HG03097 (cell line): ENCODE data around the gene FARP2.
"Not testable (repeated sequence)": the region's sequence is repeated elsewhere in the genome, so short reads cannot be mapped to it uniquely, and the experiment has no call there.

Experiments
- ATAC-seq: cut with Tn5 transposase; IDR thresholded peaks from one replicate; pipeline ENCODE4 v1.9.1; 2021; ENCODE audit not compliant: unreplicated experiment, low FRiP score

Gene FARP2

DNA sequence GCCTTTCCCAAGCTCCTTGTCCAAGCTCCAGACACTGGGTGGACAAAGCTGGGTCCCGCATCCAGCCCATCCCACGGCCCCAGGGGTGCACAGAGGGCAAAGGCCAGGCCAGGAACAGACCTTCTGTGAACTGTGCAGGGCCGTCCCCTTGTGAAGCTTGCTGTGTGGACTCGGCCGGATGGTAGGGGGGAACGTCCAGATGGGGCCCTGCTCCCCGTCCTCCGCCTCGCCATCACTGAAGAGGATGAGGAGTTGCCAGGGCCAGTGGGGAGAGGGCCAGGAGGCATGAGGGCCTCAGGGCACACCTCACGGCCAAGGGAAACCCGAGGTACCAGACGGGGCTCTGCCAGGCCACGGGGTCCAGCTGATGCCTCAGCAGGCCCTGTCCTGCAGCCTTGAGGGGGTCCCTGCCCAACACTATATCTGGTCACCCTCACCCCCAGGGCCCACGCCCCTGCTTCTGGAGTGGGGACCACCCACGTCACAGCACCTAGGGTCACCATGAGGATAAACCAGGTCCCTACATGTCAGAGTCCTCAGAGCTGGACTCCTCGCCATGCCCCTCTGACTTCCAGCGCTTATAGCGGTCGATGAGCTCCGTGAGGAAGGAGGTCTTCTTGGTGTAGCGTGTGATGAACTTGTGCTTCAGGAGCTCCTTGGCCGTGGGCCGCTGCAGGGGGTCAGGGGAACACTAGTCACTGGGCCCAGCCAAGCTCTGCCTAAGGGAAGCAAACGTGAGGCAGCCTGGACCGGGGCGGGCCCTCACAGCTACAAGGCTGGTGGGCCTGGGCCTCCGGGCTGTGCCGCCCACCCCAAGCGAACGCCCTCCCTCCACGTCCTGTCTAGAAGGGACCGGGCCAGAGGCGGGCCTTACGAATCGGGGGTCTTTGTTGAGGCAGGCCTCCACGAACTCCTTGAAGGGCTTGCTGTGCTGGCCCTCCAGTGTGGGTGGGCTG lies 142.3 kb downstream of the FARP2 start:
- no peak for ATAC-seq

DNA sequence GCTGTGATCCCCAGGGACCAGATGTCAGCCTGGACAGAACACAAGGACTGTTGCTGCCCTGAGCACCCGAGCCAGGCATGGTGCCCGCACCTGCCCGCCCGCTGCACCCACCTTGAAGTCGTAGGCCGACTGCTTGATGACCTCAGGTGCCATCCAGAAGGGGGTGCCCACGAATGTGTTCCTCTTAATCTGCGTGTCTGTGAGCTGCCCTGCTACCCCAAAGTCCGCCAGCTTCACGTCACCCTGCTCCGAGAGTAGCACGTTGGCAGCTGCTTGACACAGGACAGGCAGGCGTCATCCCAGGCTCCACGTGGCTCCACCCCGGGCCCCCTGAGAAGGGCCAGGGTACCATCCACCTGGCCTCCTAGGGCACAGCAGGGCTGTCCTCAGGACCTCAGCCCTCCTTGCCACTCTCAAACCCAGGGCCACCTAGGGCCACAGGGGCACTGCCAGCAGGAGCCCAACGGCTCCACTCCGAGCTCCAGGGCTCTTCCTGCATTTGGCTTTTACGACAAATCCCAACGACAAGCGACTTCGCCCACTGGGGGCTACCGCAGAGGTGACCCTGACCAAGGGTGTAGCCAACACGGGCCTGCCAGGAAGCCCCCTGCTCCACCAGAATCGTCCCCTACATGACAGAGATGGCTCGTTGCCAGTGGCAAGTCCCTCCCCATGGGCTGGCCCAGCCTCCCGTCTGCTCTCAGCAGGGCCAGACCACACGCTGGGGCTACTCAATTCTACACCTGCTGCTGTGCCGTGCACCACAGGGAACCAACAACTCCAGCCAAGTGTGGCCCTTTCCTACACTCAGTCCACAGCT lies 143.3 kb downstream of the FARP2 start:
- ATAC-seq: no peak

GRCh38 chr2:241500016-241500415 lies 143.9 kb downstream of the FARP2 start:
- no peak for ATAC-seq

GRCh38 chr2:241500431-241500975 lies 144.4 kb downstream of the FARP2 start:
- no peak for ATAC-seq

DNA sequence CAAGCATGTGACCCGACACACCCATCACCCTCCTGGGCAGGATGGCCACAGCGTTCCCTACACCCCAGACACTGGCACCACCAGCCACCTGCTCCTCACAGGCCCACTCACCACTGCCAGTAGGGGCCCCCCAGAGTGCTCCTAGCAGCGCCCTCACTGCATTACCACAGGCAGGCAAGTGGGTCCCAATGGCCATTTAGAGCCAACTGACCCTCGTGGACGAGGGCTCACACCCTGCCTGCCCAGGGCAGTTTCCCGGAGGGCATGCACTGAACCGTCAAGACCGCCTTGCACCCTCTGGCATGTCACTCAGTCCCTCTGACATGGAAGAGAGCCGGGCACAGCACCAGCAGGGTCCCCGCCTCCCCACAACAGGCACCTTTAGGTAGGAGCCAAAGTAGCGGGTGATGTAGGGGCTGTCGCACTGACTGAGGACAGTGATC lies 145.0 kb downstream of the FARP2 start:
- no peak for ATAC-seq

DNA sequence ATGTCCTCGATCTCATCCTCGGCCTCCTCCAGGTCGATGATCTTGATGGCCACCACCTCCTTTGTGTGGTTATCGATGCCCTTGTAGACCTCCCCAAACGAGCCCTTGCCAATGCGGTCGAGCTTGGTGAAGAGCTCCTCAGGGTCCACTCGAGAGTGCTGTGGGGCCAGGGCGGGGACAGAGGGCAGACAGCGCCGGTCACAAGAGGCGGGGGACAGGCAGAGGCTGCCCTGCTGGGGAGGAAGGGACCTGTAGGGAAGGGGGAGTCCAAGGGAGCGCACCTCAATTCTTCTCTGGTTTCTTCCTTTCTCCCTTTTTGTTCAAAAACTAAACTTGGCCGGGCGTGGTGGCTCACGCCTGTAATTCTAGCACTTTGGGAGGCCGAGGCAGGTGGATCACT lies 145.5 kb downstream of the FARP2 start:
- no peak for ATAC-seq

- no peak for ATAC-seq
Measured at GRCh38 chr2:241502281-241502680, 146.2 kb downstream of the FARP2 start.

DNA sequence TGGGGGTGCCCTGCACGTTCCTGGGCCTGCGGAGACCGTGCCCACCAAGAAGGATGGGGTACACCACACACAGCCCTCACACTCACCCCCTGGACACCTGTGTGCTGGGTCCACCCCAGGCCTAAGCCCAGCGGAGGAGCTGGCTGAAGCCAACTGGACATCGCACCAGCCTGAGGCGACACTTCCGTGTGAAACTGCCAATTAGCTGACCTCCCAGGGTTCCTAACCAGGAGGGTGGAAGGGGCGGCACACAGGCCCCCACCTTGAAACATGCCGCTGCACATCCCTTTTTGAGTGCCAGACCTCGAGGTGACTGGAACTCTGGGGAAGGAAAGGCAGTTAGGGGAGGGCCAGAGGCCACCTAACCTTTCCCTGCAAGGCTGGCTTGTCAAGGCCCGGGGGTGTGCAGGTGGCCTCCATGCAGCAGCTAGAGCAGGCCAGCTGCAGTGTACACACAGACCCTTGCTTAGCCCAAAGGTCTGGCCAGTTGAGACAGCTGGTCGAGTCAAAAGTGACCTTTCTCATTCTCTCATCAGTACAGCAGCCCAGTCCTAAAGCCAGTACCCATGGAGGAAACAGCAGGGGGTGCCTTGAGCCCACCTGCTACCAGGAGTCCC lies 147.8 kb downstream of the FARP2 start:
- ATAC-seq: no peak

DNA sequence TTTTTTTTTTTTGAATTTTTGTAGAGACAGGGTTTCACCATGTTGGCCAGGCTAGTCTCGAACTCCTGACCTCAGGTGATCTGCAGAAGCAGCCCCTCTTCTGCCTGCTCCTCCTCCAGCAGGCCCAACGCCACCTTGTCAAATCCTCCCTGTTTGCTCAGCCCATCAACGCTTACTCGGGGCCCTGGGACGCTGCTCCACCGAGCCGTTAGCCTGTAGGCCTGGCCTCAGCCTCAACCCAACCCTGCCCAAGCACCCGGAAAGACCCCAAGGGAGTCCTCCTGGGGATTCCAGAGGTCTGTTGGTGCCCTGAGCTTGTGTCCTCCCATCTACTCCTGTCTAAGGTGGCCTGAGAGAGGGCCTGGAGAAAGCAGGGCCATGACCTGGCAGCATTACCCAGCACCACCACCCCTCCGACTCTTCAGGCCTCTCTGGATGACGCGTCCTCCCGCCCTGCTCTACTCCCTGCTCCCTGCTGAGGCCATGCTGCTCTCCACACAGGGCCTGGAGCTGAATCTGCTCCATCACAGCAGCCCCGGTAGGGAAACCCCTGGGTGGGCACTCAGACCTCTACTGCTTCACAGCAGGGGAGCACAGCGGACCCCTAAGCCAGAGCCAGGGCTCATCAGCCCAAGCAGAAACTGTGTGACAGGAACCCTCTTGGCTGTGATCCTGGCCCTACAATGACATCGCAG lies 149.1 kb downstream of the FARP2 start:
- ATAC-seq: no peak

- no peak for ATAC-seq
Measured at GRCh38 chr2:241505781-241506201, 149.7 kb downstream of the FARP2 start.

DNA sequence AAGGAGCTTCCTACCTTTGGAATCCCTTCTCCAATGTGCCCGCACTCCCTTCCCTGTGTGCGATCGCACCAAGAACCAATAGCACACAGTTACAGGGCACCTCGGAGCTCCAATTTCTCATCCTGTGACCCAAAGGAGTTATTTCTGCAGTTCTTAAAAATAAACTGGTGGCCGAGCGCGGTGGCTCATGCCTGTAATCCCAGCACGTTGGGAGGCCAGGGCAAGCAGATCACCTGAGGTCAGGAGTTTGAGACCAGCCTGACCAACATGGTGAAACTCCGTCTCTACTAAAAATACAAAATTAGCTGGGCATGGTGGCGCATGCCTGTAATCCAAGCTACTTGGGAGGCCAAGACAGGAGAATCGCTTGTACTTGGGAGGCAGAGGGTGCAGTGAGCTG lies 150.2 kb downstream of the FARP2 start:
- not testable (repeated sequence) for ATAC-seq

GRCh38 chr2:241506793-241507429 lies 150.8 kb downstream of the FARP2 start:
- no peak for ATAC-seq

GRCh38 chr2:241507430-241508239 lies 151.6 kb downstream of the FARP2 start:
- ATAC-seq: peak; percentile 9

DNA sequence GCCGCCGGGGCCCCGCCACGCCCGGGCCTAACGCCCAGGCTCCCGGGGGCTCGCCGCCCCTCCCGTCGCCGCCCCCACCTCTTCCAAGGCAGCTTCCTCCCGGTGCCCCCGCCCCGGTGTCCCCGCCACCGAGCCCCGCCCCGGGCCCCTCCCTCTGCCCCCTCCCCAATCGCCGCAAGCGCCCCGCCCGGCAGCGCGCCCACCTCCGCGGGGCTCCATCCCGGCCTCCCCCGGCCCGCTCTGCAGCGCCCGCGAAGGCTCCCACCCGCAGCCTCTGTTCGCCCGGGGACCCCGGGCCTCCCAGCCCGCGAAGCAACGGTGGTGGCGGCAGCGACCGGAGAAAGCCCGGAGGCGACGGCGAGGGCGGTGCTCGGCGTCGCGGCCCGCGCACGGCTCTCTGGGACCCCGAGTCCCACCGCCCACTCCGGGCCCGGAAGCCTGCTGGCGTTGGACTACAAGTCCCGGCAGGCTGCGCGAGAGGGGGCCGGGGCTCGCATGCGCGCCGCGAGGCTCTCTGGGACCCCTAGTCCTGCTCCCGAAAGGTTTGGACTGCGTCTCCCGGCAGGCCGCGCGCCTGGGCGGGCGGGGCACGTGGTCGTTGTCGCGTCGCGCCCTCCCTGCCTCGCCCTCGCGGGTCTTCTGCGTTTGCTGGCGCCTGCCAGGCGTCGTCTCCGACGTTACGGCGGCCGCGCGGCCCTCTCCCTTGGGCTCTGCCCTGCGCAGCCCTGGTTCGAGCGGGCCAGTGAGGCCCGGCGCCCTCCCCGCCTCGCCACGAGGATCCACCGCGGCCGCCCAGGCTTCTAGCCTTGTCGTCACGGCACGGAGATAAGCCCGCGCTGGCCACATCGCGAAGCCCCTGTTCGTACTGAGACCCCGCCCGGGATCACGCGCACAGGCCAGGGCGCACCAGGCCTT lies 152.4 kb downstream of the FARP2 start, which contains the start of gene STK25:
STK25 (minus strand) TSS at position 345 of the 915 bp plus-strand sequence. CDS start 549 bp downstream, outside the sequence.
- peak; percentile 90 for ATAC-seq

- peak; percentile 5 for ATAC-seq
Measured at GRCh38 chr2:241509155-241509784, 153.2 kb downstream of the FARP2 start.

DNA sequence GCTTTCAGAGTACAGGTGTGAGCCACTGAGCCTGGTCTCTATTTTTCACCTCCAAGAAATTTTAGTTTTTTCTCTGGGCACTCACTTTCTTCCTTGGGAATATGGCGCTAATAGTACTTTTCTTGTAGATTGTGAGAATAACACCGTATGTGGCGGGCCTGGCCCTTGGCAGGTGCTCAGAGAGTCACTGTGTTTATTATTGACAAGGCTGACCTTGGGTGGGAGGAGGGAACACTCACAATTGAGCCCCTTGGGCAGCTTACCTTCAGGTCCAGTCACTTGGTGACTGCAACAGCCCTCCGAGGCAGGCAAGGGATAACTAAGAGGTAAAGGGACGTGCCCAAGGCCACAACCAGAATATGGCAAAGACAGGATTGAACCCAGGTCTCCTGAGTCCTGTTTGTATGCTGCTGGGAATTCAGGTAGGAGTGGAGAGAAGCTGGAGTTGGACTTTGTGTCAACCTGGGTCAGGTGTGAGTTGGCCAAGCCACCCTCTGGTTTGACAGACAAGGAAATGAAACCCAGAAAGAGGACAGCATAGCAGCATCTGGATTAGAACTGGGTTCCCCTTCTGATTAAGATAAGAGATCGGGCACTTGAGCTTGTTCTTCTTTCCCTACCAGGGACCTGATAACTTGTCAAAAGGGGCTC lies 155.1 kb downstream of the FARP2 start:
- no peak for ATAC-seq

- no peak for ATAC-seq
Measured at GRCh38 chr2:241514553-241514952, 158.5 kb downstream of the FARP2 start.
